ENCODE data around the gene NHSL1. TPM values are rescaled to one million over a fixed set of nuclear protein-coding genes. Genes with fewer than 3 reads are reported as not detected.

NHSL1 gene
- total and polyA plus RNA-seq, 2 of the 8 experiments (the other 6 are each of a cell fraction or from before 2014, with no cell fraction given): 7.2 to 32.4 TPM

DNA sequence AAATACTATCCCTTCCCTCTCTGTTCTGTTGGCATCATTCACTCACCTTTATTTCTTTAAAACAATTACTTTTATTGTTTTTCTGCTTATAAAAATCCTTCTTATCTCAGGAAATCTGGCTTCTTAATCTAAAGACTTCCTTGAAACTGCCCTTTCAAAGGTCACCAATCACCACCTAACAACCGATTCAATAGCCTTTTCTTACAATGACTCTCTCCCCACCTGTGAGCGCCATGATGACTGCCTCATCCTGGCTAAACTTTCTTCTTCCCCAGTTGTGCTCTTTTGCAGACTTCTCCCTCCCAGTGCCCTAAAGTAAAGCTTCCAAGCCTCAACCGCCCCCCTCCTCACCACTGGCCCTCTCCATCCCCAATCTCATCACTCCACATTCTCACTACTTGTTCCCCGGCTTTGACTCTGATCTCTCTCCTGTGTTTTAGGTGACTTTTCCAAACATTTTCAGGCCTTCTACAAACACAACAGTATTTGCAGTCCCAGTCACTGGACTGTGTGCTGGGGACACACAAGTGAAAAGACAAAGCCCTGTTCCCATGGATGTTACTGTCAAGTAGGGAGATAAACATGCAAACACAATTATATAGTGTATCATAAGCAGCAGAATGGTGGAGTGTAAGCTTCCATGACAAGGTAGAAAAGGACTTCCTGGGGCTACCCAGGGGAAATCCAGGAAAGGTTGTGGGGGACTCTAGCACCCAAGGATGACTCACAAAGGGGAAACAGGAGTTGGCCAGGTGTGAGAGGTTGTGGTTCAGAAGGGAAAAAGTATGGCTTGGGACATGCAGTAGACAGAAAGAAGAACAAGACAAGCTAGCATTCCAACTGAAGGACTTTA, 12.8 kb downstream of the NHSL1 start:
- Histone ChIP-seq H3K4me2 (ENCODE audit: insufficient read depth in 1 of 2, low read depth in 2 of 2, low read length in 2 of 2) (peak overlapping the region; percentile 24 to 73; a peak in 2 of 4 replicates), H3K9me3 (ENCODE audit: insufficient read depth in 2 of 2, low read depth in 1 of 2, low read length in 1 of 2) (no peaks in the 10 kb centered on the region), H2AK5ac (ENCODE audit: low read depth, low read length) (0 out of 2 replicates have a peak overlapping the region, but pooled peaks have one; percentile 66), H2BK20ac (ENCODE audit: low read length) (peak overlapping the region; percentile 37; the same call in 1 of the 2 replicates), H4K5ac (ENCODE audit: insufficient read length, low read depth, low read length) (peak overlapping the region; percentile 53), H3K27ac (ENCODE audit: low read depth, low read length) (peak overlapping the region; percentile 66), H3K36me3 (ENCODE audit: control insufficient read depth in 2 of 4, insufficient read depth in 4 of 4, low read length in 3 of 4) (no peaks in the 10 kb centered on the region; a peak in 2 of 8 replicates), H2AFZ (ENCODE audit: low read length) (no peak overlapping the region), H3K56ac (replicated peaks; ENCODE audit: insufficient read length, low read depth, low read length) (no peak overlapping the region), H2BK5ac (ENCODE audit: low read depth, low read length) (peak overlapping the region; percentile 67; the same call in 1 of the 2 replicates), H3K27me3 (replicated peaks in 1 of 4; ENCODE audit: control insufficient read depth in 3 of 4, extremely low read depth in 1 of 4, insufficient read depth in 3 of 4, low read length in 3 of 4) (no peaks in the 10 kb centered on the region), H2BK15ac (ENCODE audit: low read length) (peak overlapping the region; percentile 36; the same call in 1 of the 2 replicates), H3K4me3 (ENCODE audit: extremely low read depth in 1 of 4, insufficient read depth in 2 of 4, low read depth in 3 of 4, low read length in 4 of 4) (no peak overlapping the region), H4K91ac (replicated peaks; ENCODE audit: insufficient read length, low read length) (peak overlapping the region; percentile 32), H3K23me2 (ENCODE audit: low read depth, low read length) (no peaks in the 10 kb centered on the region; the same call in 1 of the 2 replicates), H4K8ac (ENCODE audit: extremely low read depth, insufficient read depth, low read length) (no peak overlapping the region; the same call in 1 of the 2 replicates), H4K20me1 (replicated peaks in 1 of 2; ENCODE audit: control insufficient read depth in 1 of 2, insufficient read depth in 2 of 2, low read length in 2 of 2) (no peaks in the 10 kb centered on the region), H3K79me2 (ENCODE audit: control insufficient read depth in 1 of 2, insufficient read depth in 2 of 2, low read length in 2 of 2) (peaks cover 0 to 22% of the 10 kb centered on the region in 2 experiments; a peak in 2 of 4 replicates), H3K4ac (replicated peaks; ENCODE audit: insufficient read length, low read depth, low read length) (peak overlapping the region; percentile 69), H2BK12ac (ENCODE audit: low read depth, low read length) (peak overlapping the region; percentile 92), H3K4me1 (replicated peaks in 1 of 4; ENCODE audit: control insufficient read depth in 3 of 4, insufficient read depth in 4 of 4, low read length in 3 of 4) (peaks cover 0 to 24% (median 17%) of the 10 kb centered on the region in 4 experiments; a peak in 4 of 7 replicates), H3K14ac (ENCODE audit: insufficient read length) (no peak overlapping the region), H3K79me1 (ENCODE audit: low read depth, low read length) (no peaks in the 10 kb centered on the region; the same call in 1 of the 2 replicates), H2BK120ac (replicated peaks; ENCODE audit: low read depth, low read length) (peak overlapping the region; percentile 47), H3K23ac (ENCODE audit: insufficient read length) (no peak overlapping the region), H3K9ac (replicated peaks in 1 of 4; ENCODE audit: extremely low read depth in 1 of 4, low read depth in 3 of 4, low read length in 3 of 4) (no peak overlapping the region; a peak in 1 of 7 replicates), H3K18ac (ENCODE audit: extremely low read depth, low read length) (peak overlapping the region; percentile 63)
- POLR2A ChIA-PET (ENCODE audit: partially characterized antibody): interaction anchor here (0.9 to 1.9 kb wide), 3 partner anchors 10 to 51 kb away, joined by 3 to 20 read pairs (median 5); partner anchors contain the start of gene NHSL1
- DNase-seq (ENCODE audit: low read depth in 1 of 2, low spot score in 2 of 2): peak in 1 of 2 experiments; percentile 38
- CTCF ChIA-PET (ENCODE audit: partially characterized antibody): interaction anchor here (1.2 to 2.2 kb wide), 5 partner anchors 10 to 104 kb away, joined by 3 to 14 read pairs (median 4); no protein-coding TSS in a partner anchor
- no peak for FAIRE-seq
- WGBS, 2 experiments (ENCODE audit: extremely low coverage in 1 of 2, insufficient coverage in 1 of 2, insufficient read length in 1 of 2, insufficient replicate concordance in 2 of 2, low coverage in 1 of 2, low lambda C conversion rate in 2 of 2, missing lambda C conversion rate in 1 of 2): 56% methylated on average over 4 of the region's 4 CpGs; no CpG with 5 or more reads in 1 of the 2 experiments
- 0 out of 2 replicates have a peak, but pooled peaks have one; percentile 53 for TF ChIP-seq YY1 (IDR thresholded peaks at IDR 0.05; ENCODE audit: low read depth, low read length)
